PC-9 (cell line): ENCODE results near the gene FTL. TPM values are rescaled to one million over a fixed set of nuclear protein-coding genes. Genes with fewer than 3 reads are reported as not detected.

Source experiments
- BruUV-seq: library from RNA; stranded (reverse); fragments of 400-500 nt; replicated peaks from 2 replicates; lab custom pipeline; 2021; lab: Mats Ljungman, UMichigan
- CTCF ChIA-PET: fragments of 300-600 bp; sonication (Branson Sonifier 250); formaldehyde crosslinking; loops from one replicate; lab custom pipeline; 2022; ENCODE audit warnings: antibody characterized with exemption; lab: Charles Lee
- POLR2A ChIA-PET: fragments of 300-600 bp; sonication (Branson Sonifier 250); formaldehyde crosslinking; loops from one replicate; lab custom pipeline; 2022; ENCODE audit warnings: antibody characterized with exemption; ENCODE audit not compliant: unreplicated experiment; lab: Charles Lee
- DNase-seq, 2 experiments: peaks; one replicate each; pipeline versions ENCODE4 v3.0.0 to v3.0.0-alpha.2; 2015 to 2022; ENCODE audit warnings: mixed read lengths in 1 of 2
- H2AFZ ChIP-seq: fragments of 200-600 bp; sonication (generic); 2 replicates; pipeline ENCODE4 v1.8.1; 2017; ENCODE audit warnings: antibody characterized with exemption
- H3F3A ChIP-seq: fragments of 200-600 bp; sonication (generic); 2 replicates; pipeline ENCODE4 v1.8.1; 2017; ENCODE audit warnings: antibody characterized with exemption, mild to moderate bottlenecking, low read depth; ENCODE audit not compliant: insufficient read depth
- H3K27ac ChIP-seq: fragments of 200-600 bp; sonication (generic); 2 replicates; pipeline ENCODE4 v1.6.1; 2016; ENCODE audit warnings: mixed run types
- H3K27me3 ChIP-seq: fragments of 200-600 bp; sonication (generic); 2 replicates; pipeline ENCODE4 v1.6.1; 2016; ENCODE audit warnings: low read depth, mixed run types; ENCODE audit not compliant: insufficient read depth
- H3K36me3 ChIP-seq: fragments of 200-600 bp; sonication (generic); 2 replicates; pipeline ENCODE4 v1.6.1; 2016; ENCODE audit warnings: low read depth, mixed run types
- H3K4me1 ChIP-seq: fragments of 200-600 bp; sonication (generic); replicated peaks from 2 replicates; pipeline ENCODE4 v1.6.1; 2016; ENCODE audit warnings: mixed run types; ENCODE audit not compliant: insufficient read depth
- H3K4me2 ChIP-seq: fragments of 200-600 bp; sonication (generic); 2 replicates; pipeline ENCODE4 v1.6.1; 2017; ENCODE audit warnings: mixed run types
- H3K4me3 ChIP-seq: fragments of 200-600 bp; sonication (generic); 2 replicates; pipeline ENCODE4 v1.6.1; 2016; ENCODE audit warnings: mixed run types
- H3K79me2 ChIP-seq: fragments of 200-600 bp; sonication (generic); 2 replicates; pipeline ENCODE4 v1.6.1; 2017; ENCODE audit warnings: low read depth, mixed run types
- H3K9me2 ChIP-seq: fragments of 200-600 bp; sonication (generic); 2 replicates; pipeline ENCODE4 v1.8.1; 2017; ENCODE audit warnings: mild to moderate bottlenecking; ENCODE audit not compliant: insufficient read depth
- H3K9me3 ChIP-seq: fragments of 200-600 bp; sonication (generic); 2 replicates; pipeline ENCODE4 v1.8.1; 2016; ENCODE audit warnings: low read depth; ENCODE audit not compliant: insufficient read depth
- H4K20me1 ChIP-seq: fragments of 200-600 bp; sonication (generic); 2 replicates; pipeline ENCODE4 v1.8.1; 2017; ENCODE audit not compliant: insufficient read depth
- EZH2 ChIP-seq: fragments of 200-600 bp; sonication (generic); IDR thresholded peaks from 2 replicates; pipeline ENCODE4 v1.8.0; 2017; ENCODE audit warnings: antibody characterized with exemption, low read depth
- intact Hi-C: fragments of 100-400 bp; cut with micrococcal nuclease; formaldehyde crosslinking; loops from one replicate; pipeline ENCODE4 v1.10.0; 2022; ENCODE audit not compliant: unreplicated experiment
- total RNA-seq: library from RNA; stranded (reverse); gene quantifications from 2 replicates; pipeline ENCODE4 v1.2.3, GENCODE V29; 2021
- TF ChIP-seq, protein P1 (sequence below): fragments of 200-600 bp; sonication (generic); conservative IDR thresholded peaks from 2 replicates; pipeline ENCODE4 v1.6.1; 2017; ENCODE audit warnings: mixed run types, antibody characterized with exemption, mild to moderate bottlenecking, moderate library complexity

FTL gene
- total RNA-seq, 1 experiment from 2014 or later, result 3,822 TPM

- BruUV-seq, result TSS peak; percentile 49
- Histone ChIP-seq H4K20me1 (peaks cover 31% of the 10 kb centered on the region), H3K79me2 (peaks cover 76% of the 10 kb centered on the region), H3K36me3 (peaks cover 6% of the 10 kb centered on the region; the same call in 1 of the 2 replicates), H2AFZ (peak overlapping the region; percentile 67), H3K4me1 (peaks cover 16% of the 10 kb centered on the region), H3K4me3 (peak overlapping the region; percentile 97), H3K9me3 (no peaks in the 10 kb centered on the region), H3K27me3 (no peaks in the 10 kb centered on the region), H3K9me2 (no peaks in the 10 kb centered on the region), H3K4me2 (peak overlapping the region; percentile 85), H3K27ac (no peak overlapping the region; the same call in 1 of the 2 replicates), H3F3A (peaks cover 16% of the 10 kb centered on the region)
- DNase-seq, result no peak
- POLR2A ChIA-PET, result interaction anchor here (0.6 to 1.2 kb wide), 9 partner anchors 24 to 502 kb away, joined by 3 to 10 read pairs (median 4); partner anchors contain the start of genes PIH1D1 and RPS11
- CTCF ChIA-PET, result interaction anchor here (0.7 to 2.6 kb wide), 6 partner anchors 24 to 824 kb away, joined by 3 to 11 read pairs (median 6); no protein-coding TSS in a partner anchor
- TF ChIP-seq, protein P1, sequence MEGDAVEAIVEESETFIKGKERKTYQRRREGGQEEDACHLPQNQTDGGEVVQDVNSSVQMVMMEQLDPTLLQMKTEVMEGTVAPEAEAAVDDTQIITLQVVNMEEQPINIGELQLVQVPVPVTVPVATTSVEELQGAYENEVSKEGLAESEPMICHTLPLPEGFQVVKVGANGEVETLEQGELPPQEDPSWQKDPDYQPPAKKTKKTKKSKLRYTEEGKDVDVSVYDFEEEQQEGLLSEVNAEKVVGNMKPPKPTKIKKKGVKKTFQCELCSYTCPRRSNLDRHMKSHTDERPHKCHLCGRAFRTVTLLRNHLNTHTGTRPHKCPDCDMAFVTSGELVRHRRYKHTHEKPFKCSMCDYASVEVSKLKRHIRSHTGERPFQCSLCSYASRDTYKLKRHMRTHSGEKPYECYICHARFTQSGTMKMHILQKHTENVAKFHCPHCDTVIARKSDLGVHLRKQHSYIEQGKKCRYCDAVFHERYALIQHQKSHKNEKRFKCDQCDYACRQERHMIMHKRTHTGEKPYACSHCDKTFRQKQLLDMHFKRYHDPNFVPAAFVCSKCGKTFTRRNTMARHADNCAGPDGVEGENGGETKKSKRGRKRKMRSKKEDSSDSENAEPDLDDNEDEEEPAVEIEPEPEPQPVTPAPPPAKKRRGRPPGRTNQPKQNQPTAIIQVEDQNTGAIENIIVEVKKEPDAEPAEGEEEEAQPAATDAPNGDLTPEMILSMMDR, result no peak
- TF ChIP-seq EZH2, result no peak
- intact Hi-C loops, result loop anchor here (5.0 to 10.0 kb wide), 3 partner anchors 197 to 651 kb away; partner anchors contain the start of genes CA11, RRAS and SCAF1
These were observed 28.9 kb downstream of the FTL start for GRCh38 chr19:48994035-48994386.

DNA sequence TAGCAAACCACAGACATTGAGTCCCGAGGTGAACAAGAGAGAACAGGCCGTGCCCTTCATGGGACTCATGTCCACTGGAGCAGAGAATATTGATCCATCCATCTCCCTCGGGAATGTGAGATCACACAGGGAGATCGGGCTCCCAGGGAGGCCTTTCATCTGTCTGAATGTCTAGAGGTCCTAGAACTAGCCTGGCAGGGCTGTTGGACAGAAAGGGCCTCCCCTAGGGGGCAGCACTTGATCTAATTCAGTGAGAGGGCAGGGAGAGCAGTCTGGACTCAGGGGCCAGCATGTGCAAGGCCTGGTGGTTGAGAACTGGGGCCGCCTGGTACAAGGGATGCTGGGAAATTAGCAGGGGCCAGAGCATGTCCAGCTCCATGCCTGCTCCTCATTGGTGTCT is 32.9 kb downstream of the FTL start:
- peak in 1 of 2 experiments; percentile 57 for DNase-seq
- peaks cover 9% of the 10 kb centered on the region for H3K4me1 ChIP-seq
- ChIA-PET POLR2A (no interaction called here), CTCF (interaction anchor here (0.5 to 0.7 kb wide), 5 partner anchors 156 to 417 kb away, joined by 3 to 7 read pairs (median 4); no protein-coding TSS in a partner anchor)
- H3K4me3 ChIP-seq, result no peak overlapping the region
- H2AFZ ChIP-seq, result no peak overlapping the region
- H3K79me2 ChIP-seq, result peaks cover 47% of the 10 kb centered on the region
- peaks cover 21% of the 10 kb centered on the region for H3F3A ChIP-seq
- peaks cover 58% of the 10 kb centered on the region for H4K20me1 ChIP-seq
- H3K27me3 ChIP-seq, result no peaks in the 10 kb centered on the region
- intact Hi-C loops, result loop anchor here (2.0 to 10.0 kb wide), 3 partner anchors 77 to 647 kb away; partner anchors contain the start of genes CA11, RRAS and SCAF1
- no TSS peak for BruUV-seq
- no peak overlapping the region for H3K4me2 ChIP-seq
- no peaks in the 10 kb centered on the region for H3K9me3 ChIP-seq
- TF ChIP-seq, protein P1, result peak; percentile 74
- TF ChIP-seq EZH2, result no peak
- H3K9me2 ChIP-seq, result no peaks in the 10 kb centered on the region
- H3K36me3 ChIP-seq, result peaks cover 20% of the 10 kb centered on the region
- H3K27ac ChIP-seq, result no peak overlapping the region

DNA sequence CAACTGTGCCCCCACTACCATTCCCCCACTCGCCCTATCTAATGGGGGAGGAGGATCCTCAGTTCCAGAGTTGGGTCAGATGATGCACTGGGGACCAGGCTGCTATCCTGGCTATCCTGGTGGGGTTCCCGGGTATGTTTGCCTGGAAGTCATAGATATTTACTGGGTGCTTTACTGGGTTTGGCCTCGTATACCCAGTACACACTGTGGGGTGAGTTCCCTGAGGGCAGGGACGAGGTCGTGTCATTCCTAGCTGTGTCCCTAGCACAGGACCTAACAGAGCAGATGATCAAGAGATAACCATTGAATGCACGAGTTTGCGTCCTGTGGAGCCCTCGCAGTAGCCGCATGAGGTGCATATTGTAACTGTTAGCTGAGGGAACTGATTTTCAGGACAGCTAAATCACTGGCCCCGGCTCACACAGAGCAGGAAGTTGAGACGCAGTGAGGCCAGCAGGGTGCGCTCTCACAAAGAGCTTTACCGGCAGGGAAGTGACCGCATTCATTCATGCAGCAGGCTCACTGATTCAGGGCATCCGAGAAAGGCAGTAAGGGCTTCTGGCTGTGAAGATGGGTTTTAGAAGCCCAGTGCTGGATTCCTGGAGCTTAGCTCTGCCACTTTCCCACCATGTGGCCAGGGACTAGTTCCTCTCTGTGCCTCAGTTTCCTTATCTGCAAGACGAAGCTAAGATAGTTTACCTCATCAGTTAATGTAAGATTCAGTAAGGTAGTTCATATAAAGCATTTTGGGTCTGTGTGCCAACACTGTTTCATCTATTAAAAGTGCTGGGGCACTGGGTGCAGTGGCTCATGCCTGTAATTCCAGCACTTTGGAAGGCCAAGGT is 34.6 kb downstream of the FTL start:
- Histone ChIP-seq H3K27me3 (no peaks in the 10 kb centered on the region), H3K36me3 (peaks cover 20% of the 10 kb centered on the region), H3K27ac (no peak overlapping the region), H3K79me2 (peaks cover 38% of the 10 kb centered on the region), H3F3A (peaks cover 21% of the 10 kb centered on the region), H3K4me1 (peaks cover 8% of the 10 kb centered on the region), H4K20me1 (peaks cover 58% of the 10 kb centered on the region), H2AFZ (no peak overlapping the region), H3K4me2 (no peak overlapping the region), H3K9me3 (no peaks in the 10 kb centered on the region), H3K4me3 (no peak overlapping the region), H3K9me2 (no peaks in the 10 kb centered on the region)
- no TSS peak for BruUV-seq
- intact Hi-C loops, result loop anchor here (2.0 to 10.0 kb wide), 3 partner anchors 75 to 645 kb away; partner anchors contain the start of genes CA11, RRAS and SCAF1
- TF ChIP-seq, protein P1, result peak; percentile 71
- no peak for TF ChIP-seq EZH2
- peak in 1 of 2 experiments; percentile 51 for DNase-seq
- ChIA-PET CTCF (interaction anchor here (2.0 kb wide), 1 partner anchor 74 kb away, joined by 12 read pairs; no protein-coding TSS in a partner anchor), POLR2A (interaction anchor here (0.8 kb wide), 1 partner anchor 87 kb away, joined by 7 read pairs; no protein-coding TSS in a partner anchor)
